ENCODE measurements around the gene CREB5. TPM values are rescaled to one million over a fixed set of nuclear protein-coding genes. Genes with fewer than 3 reads are reported as not detected.

Gene CREB5
- total RNA-seq, 1 donor from 2014 or later: 13.6 TPM

DNA sequence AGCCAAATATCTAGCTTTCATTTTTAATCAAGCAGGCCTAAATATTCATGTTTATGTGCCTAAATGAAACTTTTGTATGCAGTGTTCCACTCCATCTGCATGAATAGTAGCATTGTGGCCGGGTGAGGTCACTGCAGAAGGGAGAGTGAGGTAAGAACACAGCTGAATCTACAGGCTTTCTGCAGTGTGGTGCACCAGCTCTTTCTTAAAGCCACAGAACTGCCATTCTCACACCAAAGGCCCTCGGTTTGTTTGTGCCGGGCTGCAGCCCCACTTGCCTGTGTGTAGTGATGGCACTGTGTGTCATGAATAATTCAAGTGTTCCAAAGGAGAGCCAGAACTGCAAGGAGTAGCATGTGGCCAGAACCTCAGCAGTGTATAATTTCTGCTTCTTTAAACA is 341.7 kb downstream of the CREB5 start:
- no peak overlapping the region for H3K27ac Mint-ChIP-seq
- H3K4me1 Mint-ChIP-seq: peaks cover 7% of the 10 kb centered on the region
- no peak for DNase-seq (ENCODE audit: low spot score in 2 of 2, unreplicated experiment in 2 of 2)
- no peak overlapping the region for H3K4me3 Mint-ChIP-seq
- no peaks in the 10 kb centered on the region for H3K27me3 Mint-ChIP-seq (ENCODE audit: low read depth)
- TF ChIP-seq, protein P1, sequence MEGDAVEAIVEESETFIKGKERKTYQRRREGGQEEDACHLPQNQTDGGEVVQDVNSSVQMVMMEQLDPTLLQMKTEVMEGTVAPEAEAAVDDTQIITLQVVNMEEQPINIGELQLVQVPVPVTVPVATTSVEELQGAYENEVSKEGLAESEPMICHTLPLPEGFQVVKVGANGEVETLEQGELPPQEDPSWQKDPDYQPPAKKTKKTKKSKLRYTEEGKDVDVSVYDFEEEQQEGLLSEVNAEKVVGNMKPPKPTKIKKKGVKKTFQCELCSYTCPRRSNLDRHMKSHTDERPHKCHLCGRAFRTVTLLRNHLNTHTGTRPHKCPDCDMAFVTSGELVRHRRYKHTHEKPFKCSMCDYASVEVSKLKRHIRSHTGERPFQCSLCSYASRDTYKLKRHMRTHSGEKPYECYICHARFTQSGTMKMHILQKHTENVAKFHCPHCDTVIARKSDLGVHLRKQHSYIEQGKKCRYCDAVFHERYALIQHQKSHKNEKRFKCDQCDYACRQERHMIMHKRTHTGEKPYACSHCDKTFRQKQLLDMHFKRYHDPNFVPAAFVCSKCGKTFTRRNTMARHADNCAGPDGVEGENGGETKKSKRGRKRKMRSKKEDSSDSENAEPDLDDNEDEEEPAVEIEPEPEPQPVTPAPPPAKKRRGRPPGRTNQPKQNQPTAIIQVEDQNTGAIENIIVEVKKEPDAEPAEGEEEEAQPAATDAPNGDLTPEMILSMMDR (IDR thresholded peaks at IDR 0.05; ENCODE audit: unreplicated experiment): no peak
- no peaks in the 10 kb centered on the region for H3K9me3 Mint-ChIP-seq
- H3K36me3 Mint-ChIP-seq: peaks cover 3% of the 10 kb centered on the region

DNA sequence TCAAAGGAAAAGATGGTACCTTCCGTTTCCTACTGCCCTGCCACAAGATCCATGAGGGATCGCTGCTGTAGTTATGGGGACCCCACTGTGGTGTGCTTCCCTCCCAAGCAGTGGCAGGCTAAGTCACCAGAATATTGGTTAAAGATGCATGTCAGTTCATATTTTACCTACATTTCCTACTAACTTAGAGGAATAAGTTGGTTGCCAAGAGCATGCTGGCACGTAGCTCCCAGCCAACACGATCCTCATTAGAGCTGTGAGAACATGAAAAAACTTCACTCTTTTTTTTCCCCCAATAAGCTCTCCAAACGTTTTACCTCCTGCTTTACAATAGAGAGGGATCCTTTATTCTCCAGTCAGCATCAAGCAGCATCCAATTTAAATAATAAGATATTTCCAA is 342.1 kb downstream of the CREB5 start:
- no peak overlapping the region for H3K27ac Mint-ChIP-seq
- no peak for DNase-seq (ENCODE audit: low spot score in 2 of 2, unreplicated experiment in 2 of 2)
- no peaks in the 10 kb centered on the region for H3K27me3 Mint-ChIP-seq (ENCODE audit: low read depth)
- peaks cover 7% of the 10 kb centered on the region for H3K4me1 Mint-ChIP-seq
- no peaks in the 10 kb centered on the region for H3K9me3 Mint-ChIP-seq
- H3K4me3 Mint-ChIP-seq: no peak overlapping the region
- TF ChIP-seq, protein P1 (IDR thresholded peaks at IDR 0.05; ENCODE audit: unreplicated experiment): no peak
- H3K36me3 Mint-ChIP-seq: peaks cover 3% of the 10 kb centered on the region

DNA sequence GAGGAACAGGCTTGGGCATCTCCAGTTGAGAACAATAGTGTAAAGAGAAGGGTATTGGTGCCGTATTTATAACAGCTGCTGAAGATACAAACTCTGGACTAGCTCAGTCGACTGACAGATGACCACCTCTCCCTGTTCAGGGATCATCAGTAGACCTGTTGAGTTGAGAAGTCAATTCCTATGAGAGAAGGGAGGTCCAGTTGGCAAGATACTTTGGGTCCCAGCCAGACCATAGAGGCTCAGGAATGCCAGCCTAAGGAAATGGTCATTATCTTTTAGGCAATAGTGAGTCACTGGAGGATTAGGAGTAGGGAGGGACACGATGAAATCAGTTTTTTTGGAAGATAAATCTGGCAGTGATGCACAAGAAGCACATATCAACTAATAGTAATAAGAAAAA is 342.9 kb downstream of the CREB5 start:
- no peaks in the 10 kb centered on the region for H3K27me3 Mint-ChIP-seq (ENCODE audit: low read depth)
- H3K27ac Mint-ChIP-seq: no peak overlapping the region
- TF ChIP-seq, protein P1 (IDR thresholded peaks at IDR 0.05; ENCODE audit: unreplicated experiment): no peak
- H3K4me3 Mint-ChIP-seq: no peak overlapping the region
- no peaks in the 10 kb centered on the region for H3K9me3 Mint-ChIP-seq
- H3K36me3 Mint-ChIP-seq: peaks cover 3% of the 10 kb centered on the region
- DNase-seq (ENCODE audit: low spot score in 2 of 2, unreplicated experiment in 2 of 2): no peak
- peaks cover 13% of the 10 kb centered on the region for H3K4me1 Mint-ChIP-seq

DNA sequence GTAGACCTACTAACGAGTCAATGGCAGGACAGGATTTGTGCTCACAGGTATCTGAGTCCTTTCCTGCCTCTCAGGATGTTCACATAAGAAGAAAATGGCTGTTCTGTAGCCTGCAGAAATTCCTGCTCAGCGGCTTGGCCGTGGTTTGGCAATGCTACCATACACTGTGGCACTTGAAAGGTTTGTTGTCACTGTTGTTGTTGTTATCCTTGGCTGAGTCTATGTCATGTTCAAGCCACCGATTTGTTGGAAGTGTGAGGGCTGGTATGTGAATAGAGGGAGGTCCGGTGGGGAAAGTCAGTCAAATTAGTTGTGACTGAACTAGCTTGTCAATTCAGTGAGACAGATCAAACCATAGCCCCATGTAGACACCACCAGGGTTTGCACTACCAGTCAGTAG is 345.9 kb downstream of the CREB5 start:
- no peaks in the 10 kb centered on the region for H3K27me3 Mint-ChIP-seq (ENCODE audit: low read depth)
- peaks cover 15% of the 10 kb centered on the region for H3K4me1 Mint-ChIP-seq
- DNase-seq (ENCODE audit: low spot score in 2 of 2, unreplicated experiment in 2 of 2): no peak
- no peak overlapping the region for H3K4me3 Mint-ChIP-seq
- TF ChIP-seq, protein P1 (IDR thresholded peaks at IDR 0.05; ENCODE audit: unreplicated experiment): no peak
- no peak overlapping the region for H3K27ac Mint-ChIP-seq
- H3K36me3 Mint-ChIP-seq: peaks cover 3% of the 10 kb centered on the region
- H3K9me3 Mint-ChIP-seq: no peaks in the 10 kb centered on the region

DNA sequence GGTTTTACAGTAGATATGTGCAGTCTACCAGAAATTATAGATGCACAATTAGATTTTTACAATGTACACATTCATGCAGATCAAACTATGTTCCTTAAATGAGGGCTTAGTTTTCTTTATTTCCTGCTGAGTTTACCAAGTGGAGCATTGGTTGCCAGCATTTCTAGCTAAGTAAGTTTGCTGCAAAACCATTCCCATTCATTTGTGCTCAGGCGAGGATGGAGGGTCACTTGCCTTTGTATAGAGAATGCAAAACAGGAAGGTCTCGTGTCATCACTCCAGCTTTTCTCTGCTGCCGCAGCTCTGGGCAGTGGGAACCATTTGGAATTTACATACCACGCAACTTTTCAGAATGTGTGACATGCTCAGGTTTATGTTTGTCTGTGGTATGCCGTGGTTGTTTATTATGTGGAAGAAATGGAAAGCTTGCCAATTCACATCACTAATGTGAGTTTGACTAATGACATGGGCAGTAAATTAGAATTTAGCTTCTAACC is 347.2 kb downstream of the CREB5 start:
- no peak overlapping the region for H3K27ac Mint-ChIP-seq
- peaks cover 3% of the 10 kb centered on the region for H3K36me3 Mint-ChIP-seq
- H3K9me3 Mint-ChIP-seq: no peaks in the 10 kb centered on the region
- H3K4me3 Mint-ChIP-seq: no peak overlapping the region
- H3K4me1 Mint-ChIP-seq: peaks cover 15% of the 10 kb centered on the region
- no peaks in the 10 kb centered on the region for H3K27me3 Mint-ChIP-seq (ENCODE audit: low read depth)
- TF ChIP-seq, protein P1 (IDR thresholded peaks at IDR 0.05; ENCODE audit: unreplicated experiment): no peak
- no peak for DNase-seq (ENCODE audit: low spot score in 2 of 2, unreplicated experiment in 2 of 2)

DNA sequence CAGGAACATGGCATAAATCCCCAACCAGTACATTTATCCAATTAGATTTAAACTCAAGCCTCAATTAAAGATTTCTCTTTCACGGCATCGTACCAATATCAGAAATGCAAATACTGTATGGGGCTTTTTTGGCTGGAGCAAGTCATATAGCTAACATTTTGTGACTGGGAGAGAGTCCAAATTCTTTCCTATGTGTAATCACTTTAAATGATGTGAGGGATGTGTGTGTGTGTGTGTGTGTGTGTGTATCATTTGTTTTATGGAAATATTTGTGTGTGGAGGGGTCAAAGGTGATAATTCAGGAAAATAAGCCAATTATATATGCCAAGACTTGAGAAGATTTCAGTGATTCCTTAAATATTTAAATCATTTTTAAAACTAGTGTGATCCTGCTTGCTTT is 349.2 kb downstream of the CREB5 start:
- Mint-ChIP-seq H3K9me3 (no peaks in the 10 kb centered on the region), H3K4me1 (peaks cover 15% of the 10 kb centered on the region), H3K27ac (no peak overlapping the region), H3K4me3 (no peak overlapping the region), H3K27me3 (ENCODE audit: low read depth) (no peaks in the 10 kb centered on the region), H3K36me3 (peaks cover 3% of the 10 kb centered on the region)
- no peak for DNase-seq (ENCODE audit: low spot score in 2 of 2, unreplicated experiment in 2 of 2)
- TF ChIP-seq, protein P1 (IDR thresholded peaks at IDR 0.05; ENCODE audit: unreplicated experiment): no peak

All from mesothelial cell of epicardium (in vitro differentiated cells).